Measurements from ENCODE around the gene FN3KRP.

DNA sequence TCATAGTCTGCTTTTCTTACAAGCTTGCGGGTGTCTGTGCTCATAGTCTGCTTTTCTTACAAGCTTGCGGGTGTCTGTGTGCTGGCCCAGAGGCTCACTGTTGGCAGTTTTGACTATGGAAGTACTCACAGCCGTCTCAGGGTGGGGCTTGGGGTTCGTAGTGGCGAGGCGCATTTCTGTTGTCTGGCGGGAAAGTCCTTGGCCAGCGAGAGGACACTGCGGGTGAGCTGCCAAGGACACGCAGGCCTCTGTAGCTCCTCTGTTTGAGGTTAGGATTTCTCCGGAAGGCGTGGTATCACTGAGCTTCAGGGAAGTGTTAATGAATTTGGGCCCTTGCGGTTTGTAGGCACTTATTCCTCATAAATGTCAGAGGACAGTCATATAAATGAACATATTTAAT lies 48.9 kb downstream of the FN3KRP start:
- TF ChIP-seq, protein P1, sequence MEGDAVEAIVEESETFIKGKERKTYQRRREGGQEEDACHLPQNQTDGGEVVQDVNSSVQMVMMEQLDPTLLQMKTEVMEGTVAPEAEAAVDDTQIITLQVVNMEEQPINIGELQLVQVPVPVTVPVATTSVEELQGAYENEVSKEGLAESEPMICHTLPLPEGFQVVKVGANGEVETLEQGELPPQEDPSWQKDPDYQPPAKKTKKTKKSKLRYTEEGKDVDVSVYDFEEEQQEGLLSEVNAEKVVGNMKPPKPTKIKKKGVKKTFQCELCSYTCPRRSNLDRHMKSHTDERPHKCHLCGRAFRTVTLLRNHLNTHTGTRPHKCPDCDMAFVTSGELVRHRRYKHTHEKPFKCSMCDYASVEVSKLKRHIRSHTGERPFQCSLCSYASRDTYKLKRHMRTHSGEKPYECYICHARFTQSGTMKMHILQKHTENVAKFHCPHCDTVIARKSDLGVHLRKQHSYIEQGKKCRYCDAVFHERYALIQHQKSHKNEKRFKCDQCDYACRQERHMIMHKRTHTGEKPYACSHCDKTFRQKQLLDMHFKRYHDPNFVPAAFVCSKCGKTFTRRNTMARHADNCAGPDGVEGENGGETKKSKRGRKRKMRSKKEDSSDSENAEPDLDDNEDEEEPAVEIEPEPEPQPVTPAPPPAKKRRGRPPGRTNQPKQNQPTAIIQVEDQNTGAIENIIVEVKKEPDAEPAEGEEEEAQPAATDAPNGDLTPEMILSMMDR (IDR thresholded peaks at IDR 0.05; ENCODE audit: poor library complexity) = no peak
- TF ChIP-seq EZH2 (IDR thresholded peaks at IDR 0.05; ENCODE audit: borderline replicate concordance) = no peak

Measured in hepatocyte (in vitro differentiated cells).